ENCODE measurements around the gene ANO5.

ANO5 gene

DNA sequence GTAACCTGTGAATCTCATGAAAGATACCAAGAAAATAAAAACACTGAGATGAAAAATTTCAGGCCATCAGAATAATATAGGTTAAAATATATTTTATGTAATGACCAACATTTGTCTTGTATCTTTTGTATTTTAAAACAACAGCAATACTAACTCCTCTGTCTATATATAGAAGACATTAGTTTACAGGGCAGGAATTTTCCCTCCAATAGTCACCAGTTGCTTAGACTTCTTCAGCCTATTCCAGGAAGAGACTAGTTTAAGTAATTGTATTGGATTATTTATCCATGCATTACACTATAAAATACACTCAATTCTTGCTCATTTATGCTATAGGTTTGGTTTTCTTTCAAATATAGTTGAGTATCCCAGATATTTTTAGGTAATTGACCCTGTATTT is 24.1 kb downstream of the ANO5 start:
- H3K36me3 ChIP-seq (ENCODE audit: control insufficient read depth, low read length): no peaks in the 10 kb centered on the region
- no peak overlapping the region for H3K4me3 ChIP-seq (ENCODE audit: low read length)
- H3K4me2 ChIP-seq (ENCODE audit: low read length): no peak overlapping the region
- H3K4me1 ChIP-seq (ENCODE audit: control insufficient read depth, low read length): no peaks in the 10 kb centered on the region
- H3K27me3 ChIP-seq (ENCODE audit: control insufficient read depth, low read length): no peaks in the 10 kb centered on the region
- H3K27ac ChIP-seq (ENCODE audit: low read depth, low read length): no peak overlapping the region
- H3K9me3 ChIP-seq (ENCODE audit: control insufficient read depth, insufficient read depth, low read length): no peaks in the 10 kb centered on the region
- TF ChIP-seq EZH2phosphoT487 (IDR thresholded peaks at IDR 0.05; ENCODE audit: borderline replicate concordance, low read length): no peak
- TF ChIP-seq, protein P1, sequence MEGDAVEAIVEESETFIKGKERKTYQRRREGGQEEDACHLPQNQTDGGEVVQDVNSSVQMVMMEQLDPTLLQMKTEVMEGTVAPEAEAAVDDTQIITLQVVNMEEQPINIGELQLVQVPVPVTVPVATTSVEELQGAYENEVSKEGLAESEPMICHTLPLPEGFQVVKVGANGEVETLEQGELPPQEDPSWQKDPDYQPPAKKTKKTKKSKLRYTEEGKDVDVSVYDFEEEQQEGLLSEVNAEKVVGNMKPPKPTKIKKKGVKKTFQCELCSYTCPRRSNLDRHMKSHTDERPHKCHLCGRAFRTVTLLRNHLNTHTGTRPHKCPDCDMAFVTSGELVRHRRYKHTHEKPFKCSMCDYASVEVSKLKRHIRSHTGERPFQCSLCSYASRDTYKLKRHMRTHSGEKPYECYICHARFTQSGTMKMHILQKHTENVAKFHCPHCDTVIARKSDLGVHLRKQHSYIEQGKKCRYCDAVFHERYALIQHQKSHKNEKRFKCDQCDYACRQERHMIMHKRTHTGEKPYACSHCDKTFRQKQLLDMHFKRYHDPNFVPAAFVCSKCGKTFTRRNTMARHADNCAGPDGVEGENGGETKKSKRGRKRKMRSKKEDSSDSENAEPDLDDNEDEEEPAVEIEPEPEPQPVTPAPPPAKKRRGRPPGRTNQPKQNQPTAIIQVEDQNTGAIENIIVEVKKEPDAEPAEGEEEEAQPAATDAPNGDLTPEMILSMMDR (IDR thresholded peaks at IDR 0.05; ENCODE audit: low read depth, low read length, poor library complexity, severe bottlenecking): no peak
- no peaks in the 10 kb centered on the region for H3K9me2 ChIP-seq (replicated peaks; ENCODE audit: control insufficient read depth, low read length)
- H4K20me1 ChIP-seq (ENCODE audit: control insufficient read depth, insufficient read depth, low read depth, low read length): no peaks in the 10 kb centered on the region
- H3F3A ChIP-seq (ENCODE audit: control insufficient read depth, insufficient read depth): no peaks in the 10 kb centered on the region
- H3K79me2 ChIP-seq (ENCODE audit: control insufficient read depth, low read length): no peaks in the 10 kb centered on the region

DNA sequence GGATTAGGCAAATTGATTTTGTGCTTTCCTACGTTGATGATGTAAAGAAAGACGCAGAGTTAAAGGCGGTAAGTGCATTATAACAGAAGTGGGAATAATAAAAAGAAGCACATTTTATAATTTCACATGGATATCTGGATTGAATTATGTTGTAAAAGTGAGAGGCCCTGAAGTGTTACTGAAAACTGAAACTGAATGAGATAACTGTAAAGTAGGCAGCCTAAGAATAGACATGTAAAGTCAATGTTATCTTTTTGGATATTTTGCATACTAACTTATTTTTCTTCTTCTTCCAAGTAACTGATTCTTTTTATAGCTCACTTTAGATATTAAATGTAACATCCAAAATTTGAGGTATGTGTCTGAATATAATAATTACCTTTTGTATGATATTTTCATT is 28.3 kb downstream of the ANO5 start:
- no peaks in the 10 kb centered on the region for H3K9me3 ChIP-seq (ENCODE audit: control insufficient read depth, insufficient read depth, low read length)
- no peak overlapping the region for H3K27ac ChIP-seq (ENCODE audit: low read depth, low read length)
- H3K4me2 ChIP-seq (ENCODE audit: low read length): no peak overlapping the region
- no peaks in the 10 kb centered on the region for H3F3A ChIP-seq (ENCODE audit: control insufficient read depth, insufficient read depth)
- no peaks in the 10 kb centered on the region for H4K20me1 ChIP-seq (ENCODE audit: control insufficient read depth, insufficient read depth, low read depth, low read length)
- H3K9me2 ChIP-seq (replicated peaks; ENCODE audit: control insufficient read depth, low read length): no peaks in the 10 kb centered on the region
- no peaks in the 10 kb centered on the region for H3K4me1 ChIP-seq (ENCODE audit: control insufficient read depth, low read length)
- no peaks in the 10 kb centered on the region for H3K36me3 ChIP-seq (ENCODE audit: control insufficient read depth, low read length)
- TF ChIP-seq, protein P1 (IDR thresholded peaks at IDR 0.05; ENCODE audit: low read depth, low read length, poor library complexity, severe bottlenecking): no peak
- no peak for TF ChIP-seq EZH2phosphoT487 (IDR thresholded peaks at IDR 0.05; ENCODE audit: borderline replicate concordance, low read length)
- no peak overlapping the region for H3K4me3 ChIP-seq (ENCODE audit: low read length)
- no peaks in the 10 kb centered on the region for H3K27me3 ChIP-seq (ENCODE audit: control insufficient read depth, low read length)
- no peaks in the 10 kb centered on the region for H3K79me2 ChIP-seq (ENCODE audit: control insufficient read depth, low read length)

DNA sequence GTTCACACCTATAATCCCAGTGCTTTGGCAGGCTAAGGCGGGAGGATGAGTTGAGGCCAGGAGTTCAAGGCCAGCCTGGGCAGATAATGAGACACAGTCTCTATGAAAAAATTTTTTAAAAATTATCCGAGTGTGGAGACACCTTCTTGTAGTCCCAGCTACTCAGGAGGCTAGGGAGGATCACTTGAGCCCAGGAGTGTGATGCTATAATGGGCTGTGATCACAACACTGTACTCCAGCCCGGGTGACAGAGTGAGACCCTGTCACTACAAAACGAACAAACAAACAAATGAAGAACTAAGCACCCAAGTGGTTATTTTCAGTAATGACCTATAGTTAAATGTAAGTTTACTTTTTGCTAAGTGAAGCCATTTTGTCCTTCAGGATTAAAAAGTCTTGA is 32.3 kb downstream of the ANO5 start:
- 0 out of 2 replicates have a peak, but pooled peaks cover 3% of the 10 kb centered on the region for H3K27me3 ChIP-seq (ENCODE audit: control insufficient read depth, low read length)
- H3K36me3 ChIP-seq (ENCODE audit: control insufficient read depth, low read length): no peaks in the 10 kb centered on the region
- H3K4me2 ChIP-seq (ENCODE audit: low read length): no peak overlapping the region

More for the DNA sequence above, 32.3 kb downstream of the ANO5 start:
- TF ChIP-seq EZH2phosphoT487 (IDR thresholded peaks at IDR 0.05; ENCODE audit: borderline replicate concordance, low read length): no peak
- TF ChIP-seq, protein P1 (IDR thresholded peaks at IDR 0.05; ENCODE audit: low read depth, low read length, poor library complexity, severe bottlenecking): no peak
- Histone ChIP-seq H3K4me1 (ENCODE audit: control insufficient read depth, low read length) (no peaks in the 10 kb centered on the region), H3K27ac (ENCODE audit: low read depth, low read length) (no peak overlapping the region), H3K79me2 (ENCODE audit: control insufficient read depth, low read length) (no peaks in the 10 kb centered on the region), H3K4me3 (ENCODE audit: low read length) (no peak overlapping the region), H3K9me3 (ENCODE audit: control insufficient read depth, insufficient read depth, low read length) (no peaks in the 10 kb centered on the region), H3F3A (ENCODE audit: control insufficient read depth, insufficient read depth) (no peaks in the 10 kb centered on the region), H3K9me2 (replicated peaks; ENCODE audit: control insufficient read depth, low read length) (no peaks in the 10 kb centered on the region), H4K20me1 (ENCODE audit: control insufficient read depth, insufficient read depth, low read depth, low read length) (no peaks in the 10 kb centered on the region)

Data from DOHH2 (cell line).